ENCODE data around the gene LRRN2.
"Not testable (repeated sequence)": the region's sequence is repeated elsewhere in the genome, so short reads cannot be mapped to it uniquely, and the experiment has no call there.

Gene LRRN2

DNA sequence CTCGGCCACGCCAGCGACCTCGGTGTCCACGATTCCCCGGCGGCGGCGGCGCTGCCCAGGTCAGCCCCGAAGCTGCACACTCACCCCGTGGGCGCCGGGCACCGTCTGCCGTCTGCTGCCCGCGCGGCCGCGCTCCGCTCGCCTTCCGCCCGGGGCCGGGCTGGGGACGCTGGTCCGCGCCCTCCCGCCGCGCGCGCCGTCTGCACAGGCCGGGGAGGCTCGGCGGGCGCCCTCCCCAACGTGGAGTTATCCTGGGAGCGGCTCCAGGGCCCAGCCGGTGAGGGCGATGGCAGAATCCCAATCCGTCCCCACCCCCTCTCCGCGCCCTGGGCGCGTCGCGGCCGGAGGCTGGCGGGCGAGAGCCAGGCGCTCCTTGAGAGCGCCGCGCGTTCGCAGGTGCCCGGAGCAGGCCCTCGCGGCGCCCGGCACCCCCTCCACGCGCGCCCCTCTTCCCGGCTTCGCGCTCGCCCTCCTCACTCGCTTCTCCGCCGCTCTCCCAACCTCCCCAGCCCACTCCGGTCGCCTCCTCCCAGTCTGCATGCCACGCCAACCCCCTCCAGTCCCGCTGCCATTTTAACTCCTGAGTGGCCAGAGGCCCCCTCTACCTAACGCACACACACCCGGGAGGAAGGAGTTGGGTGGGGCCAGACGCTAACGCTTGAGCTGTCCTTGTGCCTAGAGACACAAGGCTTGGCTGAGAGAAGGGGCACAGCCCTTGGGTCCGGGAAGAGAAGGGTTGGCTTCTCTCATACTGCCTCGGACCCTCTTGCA is at the start of gene LRRN2:
TSS of gene LRRN2 (minus strand) at position 503 of the 771 bp plus-strand sequence. CDS start 65,746 bp downstream, outside the sequence.
- DNase-seq (ENCODE audit: low read depth), result no peak

- no peak for DNase-seq (ENCODE audit: low read depth)
Measured at GRCh38 chr1:204735042-204735441, 49.5 kb upstream of the LRRN2 start.

DNA sequence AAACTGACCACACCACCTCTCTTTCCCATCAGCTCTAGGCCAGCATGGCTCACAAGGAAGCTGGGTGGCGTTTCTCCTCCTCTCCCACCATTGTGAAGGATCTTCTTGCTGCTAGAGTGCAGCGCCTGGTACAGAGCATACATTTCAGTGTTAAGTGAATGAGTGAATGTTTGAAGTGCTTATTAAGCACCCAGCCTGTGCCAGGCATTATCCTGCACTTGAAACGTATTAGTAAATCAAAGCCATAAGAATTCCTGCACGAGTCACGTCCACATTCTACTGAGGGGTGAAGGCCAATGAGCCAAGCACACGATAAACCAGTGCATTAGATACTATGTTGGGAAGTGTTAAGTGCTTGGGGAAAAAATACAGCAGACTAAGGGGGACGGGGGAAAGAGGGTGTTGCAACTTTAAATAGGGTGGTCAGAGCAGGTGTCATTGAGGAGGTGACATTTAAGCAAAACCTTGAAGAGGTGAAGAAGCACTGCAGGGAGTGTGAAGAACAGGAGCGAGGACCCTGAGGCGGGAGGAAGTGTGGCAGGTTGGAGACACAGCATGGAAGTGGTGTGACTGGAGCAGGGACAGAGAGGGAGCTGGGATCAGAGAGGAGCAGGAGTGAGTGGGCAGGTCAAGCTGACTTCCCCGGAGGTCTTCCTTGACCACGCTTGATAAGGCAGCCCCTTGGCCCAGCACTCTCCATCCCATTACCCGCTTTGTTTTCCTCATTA is 48.5 kb upstream of the LRRN2 start:
- no peak for DNase-seq (ENCODE audit: low read depth)

GRCh38 chr1:204733289-204733688 is 47.8 kb upstream of the LRRN2 start:
- DNase-seq (ENCODE audit: low read depth), result no peak

GRCh38 chr1:204731985-204732575 is 46.5 kb upstream of the LRRN2 start:
- no peak for DNase-seq (ENCODE audit: low read depth)

DNA sequence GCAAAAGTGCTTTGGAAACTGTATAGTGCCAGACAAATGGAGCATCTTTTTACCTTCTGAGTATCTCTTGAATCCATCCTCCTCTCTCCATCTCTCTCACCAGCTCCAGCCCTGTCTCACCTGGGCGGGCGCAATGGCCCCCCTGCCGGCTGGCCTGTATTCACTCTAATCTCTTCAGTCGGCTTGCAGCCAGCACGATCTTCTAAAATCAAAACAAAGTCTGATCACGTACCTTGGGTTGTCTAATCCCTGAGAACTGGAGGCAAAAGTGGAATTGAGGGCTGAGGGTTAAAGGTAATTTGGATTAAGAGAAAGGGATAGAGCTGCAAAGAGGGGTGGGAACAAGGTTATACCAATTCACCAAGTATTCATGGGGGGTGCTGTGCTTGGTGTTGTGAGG is 46.0 kb upstream of the LRRN2 start:
- no peak for DNase-seq (ENCODE audit: low read depth)

DNA sequence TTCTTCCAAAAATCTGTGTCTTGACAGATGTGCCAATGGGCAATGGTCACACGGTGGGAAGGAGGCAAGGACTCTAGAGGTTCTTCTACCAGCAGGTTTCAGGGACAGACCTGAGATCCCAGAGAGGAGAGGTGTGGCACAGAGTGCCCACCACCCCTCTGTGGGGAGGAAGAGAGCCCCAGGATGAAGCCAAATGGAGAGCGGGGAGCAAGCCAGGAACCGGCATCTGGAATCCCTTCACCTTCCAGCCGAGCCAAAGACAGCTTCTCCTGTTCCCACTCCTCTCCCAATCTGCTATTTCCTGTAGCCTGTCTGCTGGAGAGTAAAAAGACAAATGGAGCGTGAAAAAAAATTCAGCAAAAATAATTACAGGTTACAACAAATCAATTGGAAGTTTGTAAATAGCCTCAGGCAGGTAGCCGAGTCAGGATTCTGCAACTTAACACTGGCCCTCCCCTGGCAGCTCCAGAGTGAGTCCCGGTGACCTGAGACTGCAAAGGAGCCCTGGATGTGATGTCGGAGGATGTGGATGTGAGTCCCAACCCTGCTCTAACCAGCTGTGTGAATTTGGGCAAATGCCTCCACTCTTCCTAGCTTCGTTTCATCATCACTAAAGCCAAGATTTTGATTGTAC is 45.4 kb upstream of the LRRN2 start:
- DNase-seq (ENCODE audit: low read depth), result no peak

DNA sequence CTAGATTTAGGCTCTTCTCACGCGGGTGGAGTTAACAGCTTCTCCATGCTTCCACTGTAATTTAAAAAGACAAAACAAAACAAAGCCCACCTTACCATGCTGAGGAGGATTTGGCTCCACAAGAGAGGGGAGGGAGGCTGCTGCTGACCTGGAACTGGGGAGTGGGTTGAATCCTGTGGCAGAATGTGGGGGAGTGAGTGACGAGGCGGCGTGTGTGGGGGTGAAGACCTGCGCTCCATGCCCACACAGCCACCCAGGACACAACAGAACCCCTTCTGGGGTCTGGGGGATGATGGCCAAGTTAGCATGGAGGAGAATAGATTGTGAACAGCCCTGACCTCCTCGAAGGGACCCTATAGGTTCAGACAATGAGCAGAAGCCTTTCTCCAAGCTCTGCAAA is 44.0 kb upstream of the LRRN2 start:
- no peak for DNase-seq (ENCODE audit: low read depth)

GRCh38 chr1:204728456-204728855 is 42.9 kb upstream of the LRRN2 start:
- no peak for DNase-seq (ENCODE audit: low read depth)

DNA sequence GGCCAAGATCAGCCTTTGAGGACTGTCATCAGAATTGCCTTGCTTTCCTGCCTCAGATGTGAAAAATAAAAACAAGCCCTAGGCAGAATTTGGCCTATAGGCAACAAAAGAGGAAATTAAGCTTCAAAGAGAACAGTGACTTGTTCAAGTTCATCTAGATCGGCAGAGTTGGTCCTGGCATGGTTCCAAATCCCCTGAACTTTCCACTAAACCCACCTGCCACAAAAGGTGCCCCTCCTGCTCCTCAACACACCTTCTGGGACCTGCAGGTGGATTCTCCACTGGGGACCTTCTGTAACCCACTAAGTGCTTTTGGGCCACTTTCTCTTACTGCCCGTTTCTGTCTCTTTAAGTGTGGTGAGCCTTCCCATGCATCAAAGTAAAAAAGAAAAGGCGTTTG is 42.5 kb upstream of the LRRN2 start:
- no peak for DNase-seq (ENCODE audit: low read depth)

DNA sequence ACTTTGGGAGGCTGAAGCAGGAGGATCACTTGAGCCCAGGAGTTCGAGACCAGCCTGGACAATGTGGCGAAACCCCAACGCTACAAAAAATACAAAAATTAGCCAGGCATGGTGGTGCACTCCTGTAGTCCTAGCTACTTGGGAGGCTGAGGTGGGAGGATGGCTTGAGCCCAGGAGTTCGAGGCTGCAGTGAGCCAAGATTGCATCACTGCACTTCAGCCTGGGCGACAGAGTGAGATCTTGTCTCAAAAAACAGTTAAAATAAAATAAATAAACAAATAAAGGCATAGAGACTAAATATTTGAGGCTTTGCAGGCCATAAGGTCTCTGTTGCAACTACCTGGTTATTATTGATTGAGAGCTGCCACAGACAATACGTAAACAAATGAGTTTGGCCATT is 41.9 kb upstream of the LRRN2 start:
- DNase-seq (ENCODE audit: low read depth), result not testable (repeated sequence)

DNA sequence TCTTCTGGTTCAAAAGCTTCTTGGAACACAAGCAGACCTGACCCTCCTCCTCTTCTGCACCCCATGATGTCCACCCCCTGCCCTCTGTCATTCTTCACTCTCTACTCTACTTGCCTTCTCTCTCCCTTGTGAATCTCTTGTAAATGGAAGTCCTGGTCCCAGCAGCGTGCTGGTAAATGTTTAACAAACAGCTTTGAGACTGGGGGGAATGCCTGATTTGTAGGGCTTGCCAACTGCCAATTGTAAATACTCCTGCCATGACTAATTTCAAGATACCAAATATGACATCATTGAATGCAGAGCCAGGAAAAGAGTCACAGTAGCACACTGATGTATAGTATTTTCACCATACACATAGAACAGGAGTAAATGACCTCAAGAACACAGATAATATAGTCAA is 40.9 kb upstream of the LRRN2 start:
- no peak for DNase-seq (ENCODE audit: low read depth)

DNA sequence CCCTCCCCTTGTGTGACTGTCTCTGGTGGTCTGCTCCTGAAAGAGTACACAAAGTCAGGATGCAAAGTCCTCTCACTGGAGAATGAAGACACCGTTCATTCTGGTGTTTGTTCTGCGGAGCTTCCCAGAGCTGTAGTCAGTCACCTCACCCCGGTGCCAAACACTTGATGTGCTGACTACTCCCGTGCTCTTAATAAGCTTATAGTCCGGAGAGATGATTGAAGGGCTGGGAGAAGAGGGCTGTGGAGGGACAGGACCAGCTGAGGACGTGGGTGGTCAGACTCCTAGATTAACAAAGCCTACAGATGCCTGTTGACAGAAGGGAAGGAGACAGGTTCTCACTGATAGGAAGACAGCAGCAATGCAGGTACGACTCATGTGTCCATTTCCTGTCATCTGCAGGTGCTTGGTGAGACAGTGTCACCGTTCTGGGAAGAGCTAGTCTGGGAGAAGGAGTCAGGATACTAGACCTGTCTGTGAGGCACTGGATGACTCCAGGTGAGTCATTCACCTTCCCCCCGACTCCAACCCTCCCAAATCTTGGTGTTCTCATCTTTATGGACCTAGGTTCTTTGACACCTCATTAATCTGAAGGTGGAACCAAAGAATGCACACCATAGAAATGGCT is 40.4 kb upstream of the LRRN2 start:
- no peak for DNase-seq (ENCODE audit: low read depth)

- DNase-seq (ENCODE audit: low read depth), result no peak
Measured at GRCh38 chr1:204723131-204723787, 37.7 kb upstream of the LRRN2 start.

DNA sequence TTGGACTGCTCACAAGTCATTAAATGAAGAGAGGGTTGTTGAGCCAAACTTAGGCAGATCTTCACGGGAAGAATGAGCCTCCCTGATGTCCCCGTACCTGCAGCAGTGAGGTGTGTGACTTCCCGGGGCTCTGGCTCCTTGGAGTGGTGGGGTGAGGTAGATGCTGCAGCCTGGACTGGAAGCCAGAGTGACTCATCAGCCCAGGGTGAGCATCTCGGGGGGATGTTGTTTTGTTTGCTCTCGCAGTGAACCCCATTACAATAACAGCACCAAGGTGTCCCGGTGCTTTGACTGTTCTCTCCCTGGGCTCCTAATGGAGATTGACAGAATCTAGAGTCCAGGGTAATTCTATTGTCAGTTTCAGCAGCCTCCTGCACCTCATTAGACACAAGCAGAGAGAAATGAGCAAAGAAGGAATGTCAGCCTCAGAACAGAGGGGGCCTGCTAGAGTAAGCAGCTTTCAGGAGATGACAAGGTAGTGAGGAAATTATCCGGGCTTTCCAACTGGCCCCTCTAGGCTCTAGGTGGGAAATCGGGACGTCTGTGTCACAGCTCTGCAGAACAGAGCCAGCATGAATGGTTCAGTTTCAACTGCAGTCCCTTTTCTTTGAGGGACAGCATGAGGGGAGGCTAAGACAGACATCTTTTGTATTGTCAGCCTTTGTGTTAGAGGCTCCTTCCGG is 36.0 kb upstream of the LRRN2 start:
- no peak for DNase-seq (ENCODE audit: low read depth)

DNA sequence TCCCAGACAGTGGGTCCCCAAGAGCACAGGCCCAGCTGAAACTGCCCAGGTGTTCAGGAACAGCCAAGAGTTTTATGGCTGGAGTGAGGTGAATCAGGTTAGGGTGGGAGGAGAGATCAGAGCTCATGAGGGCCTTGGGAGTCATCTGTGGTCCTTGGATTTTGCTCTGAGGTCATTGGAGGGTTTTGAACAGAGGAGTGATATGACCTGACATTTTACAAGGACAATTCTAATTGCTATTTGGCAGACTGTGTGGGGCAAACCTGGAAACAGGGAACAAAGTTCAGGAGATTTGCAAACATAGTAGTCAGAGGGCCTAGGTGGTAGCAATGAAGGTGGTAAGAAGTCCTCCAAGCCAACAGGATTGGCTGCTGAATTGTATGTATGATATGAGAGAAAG is 31.1 kb upstream of the LRRN2 start:
- no peak for DNase-seq (ENCODE audit: low read depth)

- DNase-seq (ENCODE audit: low read depth), result no peak
Measured at GRCh38 chr1:204714861-204715511, 29.4 kb upstream of the LRRN2 start.

DNA sequence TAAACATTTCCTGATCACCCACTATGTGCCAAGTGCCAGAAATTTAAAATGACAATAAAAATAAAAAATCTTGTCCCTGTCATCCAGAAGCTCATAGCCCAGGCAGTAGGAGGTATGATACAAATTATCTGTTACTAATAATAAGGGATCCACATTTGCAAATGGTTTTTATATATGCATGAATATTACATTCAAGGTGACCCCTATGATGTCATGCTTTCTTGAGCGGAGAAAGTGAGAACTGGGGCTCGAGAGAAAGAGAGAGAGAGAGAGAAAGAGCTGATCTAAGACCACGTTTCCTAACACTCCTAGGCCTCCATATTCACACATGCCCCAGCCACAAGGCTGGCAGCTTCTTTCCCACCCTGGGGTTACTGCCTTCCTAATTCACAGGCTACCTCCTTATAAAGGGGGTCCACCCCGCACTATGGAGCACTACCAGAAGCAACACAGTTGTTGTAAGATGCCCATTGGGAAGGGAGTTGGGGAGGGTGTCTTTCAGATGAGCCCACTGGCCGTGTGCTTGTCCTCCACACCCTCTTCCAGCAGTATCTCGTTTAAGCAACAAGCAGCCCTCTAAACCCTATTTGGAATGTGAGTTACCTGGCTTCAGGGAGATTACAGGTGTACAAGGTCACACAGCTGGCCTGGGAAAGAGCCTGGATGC is 28.8 kb upstream of the LRRN2 start:
- DNase-seq (ENCODE audit: low read depth), result no peak

- no peak for DNase-seq (ENCODE audit: low read depth)
Measured at GRCh38 chr1:204713541-204713940, 28.0 kb upstream of the LRRN2 start.

Data from GM04503 (cell line).